Panc1 (cell line): ENCODE measurements around the gene KPTN. TPM values are rescaled to one million over a fixed set of nuclear protein-coding genes. Genes with fewer than 3 reads are reported as not detected.

Experiments used
- ATAC-seq: fragments of 200-7000 bp; cut with Tn5 transposase; 2 replicates; pipeline ENCODE4 v1.9.1; 2020; ENCODE audit warnings: mild to moderate bottlenecking, moderate library complexity
- BruUV-seq: library from RNA; stranded (reverse); fragments of 400-500 nt; replicated peaks from 2 replicates; lab custom pipeline; 2021; lab: Mats Ljungman, UMichigan
- CTCF ChIA-PET: fragments of 300-600 bp; sonication (Branson Sonifier 250); formaldehyde crosslinking; loops from one replicate; lab custom pipeline; 2022; ENCODE audit warnings: antibody characterized with exemption; lab: Charles Lee
- POLR2A ChIA-PET: fragments of 300-600 bp; sonication (Branson Sonifier 250); formaldehyde crosslinking; loops from one replicate; lab custom pipeline; 2022; ENCODE audit warnings: antibody characterized with exemption; lab: Charles Lee
- DNase-seq: peaks from one replicate; pipeline ENCODE4 v3.0.0-alpha.2; 2010; ENCODE audit warnings: low read depth, low spot score
- H3K27ac ChIP-seq: 2 replicates; pipeline ENCODE4 v1.5.1; 2011; ENCODE audit warnings: mild to moderate bottlenecking, low read length, inconsistent platforms
- H3K27me3 ChIP-seq: fragments of 200-500 bp; sonication (Bioruptor generic); 2 replicates; pipeline ENCODE4 v1.6.0; 2014; ENCODE audit warnings: low read length, inconsistent platforms; ENCODE audit not compliant: control insufficient read depth, insufficient read depth
- H3K36me3 ChIP-seq: fragments of 200-500 bp; sonication (Bioruptor generic); 2 replicates; pipeline ENCODE4 v1.5.1; 2014; ENCODE audit warnings: inconsistent platforms, mild to moderate bottlenecking, low read length, moderate library complexity; ENCODE audit not compliant: control insufficient read depth, insufficient read depth
- H3K4me1 ChIP-seq: 2 replicates; pipeline ENCODE4 v1.5.1; 2011; ENCODE audit warnings: inconsistent platforms, mild to moderate bottlenecking, low read length, moderate library complexity; ENCODE audit not compliant: control insufficient read depth, insufficient read depth
- H3K4me3 ChIP-seq, 2 experiments: 2 replicates each; pipeline ENCODE4 v1.5.1; 2011 to 2012; ENCODE audit warnings: low read depth in 2 of 2, low read length in 2 of 2, mild to moderate bottlenecking in 2 of 2, inconsistent platforms in 1 of 2, moderate library complexity in 1 of 2
- H3K9me3 ChIP-seq: fragments of 200-500 bp; sonication (Bioruptor generic); 2 replicates; pipeline ENCODE4 v1.5.1; 2014; ENCODE audit warnings: low read depth, mild to moderate bottlenecking, inconsistent platforms, low read length, moderate library complexity; ENCODE audit not compliant: control insufficient read depth, insufficient read depth
- CTCF ChIP-seq: fragments of 450-650 bp; IDR thresholded peaks from 2 replicates; pipeline ENCODE4 v1.5.1; 2017; ENCODE audit warnings: mild to moderate bottlenecking
- POLR2AphosphoS5 ChIP-seq: IDR thresholded peaks from 2 replicates; pipeline ENCODE4 v1.6.1; 2012; ENCODE audit warnings: mild to moderate bottlenecking, low read depth, low read length, moderate library complexity
- REST ChIP-seq, 2 experiments: IDR thresholded peaks; 2 replicates each; pipeline ENCODE4 v1.6.1; 2011 to 2012; ENCODE audit warnings: low read depth in 2 of 2, control low read depth in 1 of 2, low read length in 1 of 2, mild to moderate bottlenecking in 1 of 2, moderate library complexity in 1 of 2; ENCODE audit not compliant: insufficient read depth in 1 of 2
- SIN3A ChIP-seq: IDR thresholded peaks from 2 replicates; pipeline ENCODE4 v1.6.1; 2012; ENCODE audit warnings: low read depth, mild to moderate bottlenecking, low read length, moderate library complexity, borderline replicate concordance; ENCODE audit not compliant: insufficient read depth
- TCF7L2 ChIP-seq: IDR thresholded peaks from 2 replicates; pipeline ENCODE4 v1.6.1; 2011; ENCODE audit warnings: mild to moderate bottlenecking, low read depth, low read length, inconsistent platforms
- in situ Hi-C: cut with HindIII; loops from 2 replicates; pipeline ENCODE4 v1.10.0; 2016; ENCODE audit warnings: low sequenced_read_pairs, low pct_unique_long_range_greater_than_20kb
- intact Hi-C: fragments of 100-400 bp; cut with micrococcal nuclease; formaldehyde crosslinking; loops from one replicate; pipeline ENCODE4 v1.10.0; 2022; ENCODE audit not compliant: unreplicated experiment
- total RNA-seq: library from RNA; stranded (reverse); gene quantifications from one replicate; pipeline ENCODE4 v1.2.1, GENCODE V29; 2021; ENCODE audit not compliant: unreplicated experiment

The KPTN gene
- total RNA-seq, 1 experiment from 2014 or later = 26.5 TPM

DNA sequence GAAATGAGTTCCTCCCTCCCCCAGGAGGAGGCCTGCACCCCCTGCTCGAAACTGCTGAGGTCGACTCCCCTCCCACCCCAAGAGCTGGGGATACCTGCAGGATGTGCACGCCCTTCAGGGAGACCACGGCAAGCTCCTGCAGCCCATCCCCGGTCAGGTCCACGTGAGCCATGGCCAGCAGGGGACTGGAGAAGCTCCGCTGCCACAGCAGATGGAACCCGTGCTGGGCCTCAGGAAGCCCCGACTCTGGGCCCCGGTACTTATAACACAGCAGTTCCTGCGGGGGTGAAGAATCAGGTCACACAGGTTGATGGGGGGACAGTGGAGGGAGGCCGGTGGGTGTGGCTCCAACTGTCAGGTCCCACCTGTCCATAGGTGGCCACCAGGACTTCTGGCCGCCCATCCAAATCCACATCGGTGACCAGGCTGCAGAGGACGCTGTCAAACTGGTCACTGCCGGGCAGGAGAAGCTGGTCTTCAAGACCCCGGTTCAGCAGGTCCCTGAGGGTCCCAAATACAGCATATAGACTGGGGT is 7.5 kb downstream of the KPTN start:
- Histone ChIP-seq H3K36me3 (no peaks in the 10 kb centered on the region), H3K27me3 (no peaks in the 10 kb centered on the region), H3K9me3 (no peaks in the 10 kb centered on the region), H3K27ac (no peak overlapping the region), H3K4me3 (no peak overlapping the region), H3K4me1 (no peaks in the 10 kb centered on the region)
- intact Hi-C loops = no loop called here
- no peak for ATAC-seq
- CTCF ChIA-PET = no interaction called here
- TF ChIP-seq TCF7L2 (no peak), POLR2AphosphoS5 (no peak), REST (IDR thresholded peaks at IDR 0.05; ENCODE audit: insufficient read depth in 1 of 2, low read depth in 2 of 2, low read length in 1 of 2) (no peak), CTCF (no peak), SIN3A (no peak)
- BruUV-seq = no TSS peak
- POLR2A ChIA-PET = no interaction called here
- DNase-seq = no peak
- in situ Hi-C loops = no loop called here

GRCh38 chr19:47475465-47475864 is 8.6 kb downstream of the KPTN start:
- Histone ChIP-seq H3K4me3 (no peak overlapping the region), H3K36me3 (no peaks in the 10 kb centered on the region), H3K27me3 (no peaks in the 10 kb centered on the region; the same call in 1 of the 2 replicates), H3K27ac (no peak overlapping the region), H3K4me1 (no peaks in the 10 kb centered on the region; the same call in 1 of the 2 replicates), H3K9me3 (no peaks in the 10 kb centered on the region)
- CTCF ChIA-PET = no interaction called here
- intact Hi-C loops (no loop called here), in situ Hi-C loops (no loop called here)
- ATAC-seq = no peak
- no peak for DNase-seq
- POLR2A ChIA-PET = no interaction called here
- no TSS peak for BruUV-seq
- TF ChIP-seq TCF7L2 (no peak), REST (IDR thresholded peaks at IDR 0.05; ENCODE audit: insufficient read depth in 1 of 2, low read depth in 2 of 2, low read length in 1 of 2) (no peak), CTCF (no peak), SIN3A (no peak), POLR2AphosphoS5 (no peak)
